ENCODE results near the gene FOXP2. TPM values are rescaled to one million over a fixed set of nuclear protein-coding genes. Genes with fewer than 3 reads are reported as not detected.

FOXP2 gene
- total RNA-seq, 1 donor from 2014 or later: 13.9 TPM

DNA sequence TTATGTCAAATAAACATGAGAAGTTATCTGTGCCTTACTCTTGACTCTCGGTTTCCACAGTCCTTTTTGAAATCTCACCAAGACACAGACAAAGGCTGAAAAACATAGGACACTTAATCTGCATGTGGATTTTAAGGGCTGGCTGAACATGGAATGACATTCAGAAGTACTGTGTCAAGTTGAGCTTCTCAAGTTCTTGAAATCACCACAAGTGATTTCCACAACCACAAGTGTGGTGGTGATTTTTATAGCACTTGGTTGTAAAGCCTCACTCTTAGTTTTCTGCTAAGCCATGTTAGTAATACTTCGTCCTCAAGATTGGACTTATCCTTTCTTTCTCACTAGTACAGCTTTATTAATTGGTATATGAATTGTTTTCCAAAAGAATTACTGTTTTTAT, 29.6 kb downstream of the FOXP2 start:
- Mint-ChIP-seq H3K4me3 (no peak overlapping the region), H3K27me3 (ENCODE audit: low read depth) (no peaks in the 10 kb centered on the region), H3K9me3 (peaks cover 15% of the 10 kb centered on the region), H3K27ac (no peak overlapping the region), H3K36me3 (peaks cover 7% of the 10 kb centered on the region), H3K4me1 (peaks cover 3% of the 10 kb centered on the region)
- TF ChIP-seq, protein P1, sequence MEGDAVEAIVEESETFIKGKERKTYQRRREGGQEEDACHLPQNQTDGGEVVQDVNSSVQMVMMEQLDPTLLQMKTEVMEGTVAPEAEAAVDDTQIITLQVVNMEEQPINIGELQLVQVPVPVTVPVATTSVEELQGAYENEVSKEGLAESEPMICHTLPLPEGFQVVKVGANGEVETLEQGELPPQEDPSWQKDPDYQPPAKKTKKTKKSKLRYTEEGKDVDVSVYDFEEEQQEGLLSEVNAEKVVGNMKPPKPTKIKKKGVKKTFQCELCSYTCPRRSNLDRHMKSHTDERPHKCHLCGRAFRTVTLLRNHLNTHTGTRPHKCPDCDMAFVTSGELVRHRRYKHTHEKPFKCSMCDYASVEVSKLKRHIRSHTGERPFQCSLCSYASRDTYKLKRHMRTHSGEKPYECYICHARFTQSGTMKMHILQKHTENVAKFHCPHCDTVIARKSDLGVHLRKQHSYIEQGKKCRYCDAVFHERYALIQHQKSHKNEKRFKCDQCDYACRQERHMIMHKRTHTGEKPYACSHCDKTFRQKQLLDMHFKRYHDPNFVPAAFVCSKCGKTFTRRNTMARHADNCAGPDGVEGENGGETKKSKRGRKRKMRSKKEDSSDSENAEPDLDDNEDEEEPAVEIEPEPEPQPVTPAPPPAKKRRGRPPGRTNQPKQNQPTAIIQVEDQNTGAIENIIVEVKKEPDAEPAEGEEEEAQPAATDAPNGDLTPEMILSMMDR (IDR thresholded peaks at IDR 0.05; ENCODE audit: unreplicated experiment): no peak
- DNase-seq (ENCODE audit: low spot score in 2 of 2, unreplicated experiment in 2 of 2): no peak

DNA sequence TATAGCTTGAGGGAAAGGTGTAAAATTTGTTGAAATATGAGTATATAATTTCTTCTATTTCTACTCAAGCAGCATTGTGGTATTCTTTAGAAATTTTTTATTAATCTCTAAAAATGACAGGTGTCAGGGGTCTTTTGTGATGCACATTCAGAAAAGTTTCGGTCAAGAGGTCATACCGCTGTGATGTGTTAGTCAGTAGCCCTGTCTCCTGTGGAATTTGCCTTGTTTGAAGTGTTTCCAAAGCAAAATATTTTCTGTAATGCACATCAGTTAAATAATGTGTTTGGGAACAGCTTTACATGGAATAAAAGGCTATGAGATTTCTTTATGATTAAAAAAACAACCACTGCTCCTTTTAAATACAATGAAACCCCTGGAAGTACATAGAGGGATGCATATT, 35.8 kb downstream of the FOXP2 start:
- H3K27ac Mint-ChIP-seq: peak overlapping the region; percentile 82
- H3K4me3 Mint-ChIP-seq: no peak overlapping the region
- DNase-seq (ENCODE audit: low spot score in 2 of 2, unreplicated experiment in 2 of 2): no peak
- H3K27me3 Mint-ChIP-seq (ENCODE audit: low read depth): no peaks in the 10 kb centered on the region
- peaks cover 5% of the 10 kb centered on the region for H3K36me3 Mint-ChIP-seq
- peaks cover 4% of the 10 kb centered on the region for H3K9me3 Mint-ChIP-seq
- H3K4me1 Mint-ChIP-seq: peaks cover 37% of the 10 kb centered on the region
- TF ChIP-seq, protein P1 (IDR thresholded peaks at IDR 0.05; ENCODE audit: unreplicated experiment): no peak

DNA sequence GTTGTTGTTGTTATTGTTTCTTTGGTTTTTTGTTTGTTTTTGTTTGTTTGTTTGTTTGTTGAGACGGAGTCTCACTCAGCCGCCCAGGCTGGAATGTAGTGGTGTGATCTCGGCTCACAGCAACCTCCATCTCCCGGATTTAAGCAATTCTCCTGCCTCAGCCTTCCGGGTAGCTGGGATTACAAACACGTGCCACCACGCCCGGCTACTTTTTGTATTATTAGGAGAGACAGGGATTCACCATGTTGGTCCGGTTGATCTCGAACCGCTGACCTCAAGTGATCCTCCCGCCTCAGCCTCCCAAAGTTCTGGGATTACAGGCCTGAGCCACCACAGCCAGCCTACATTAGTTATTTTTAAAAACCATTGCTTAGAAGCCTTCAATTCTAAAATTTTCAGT, 45.0 kb downstream of the FOXP2 start:
- H3K9me3 Mint-ChIP-seq: peaks cover 13% of the 10 kb centered on the region
- no peaks in the 10 kb centered on the region for H3K27me3 Mint-ChIP-seq (ENCODE audit: low read depth)

DNA sequence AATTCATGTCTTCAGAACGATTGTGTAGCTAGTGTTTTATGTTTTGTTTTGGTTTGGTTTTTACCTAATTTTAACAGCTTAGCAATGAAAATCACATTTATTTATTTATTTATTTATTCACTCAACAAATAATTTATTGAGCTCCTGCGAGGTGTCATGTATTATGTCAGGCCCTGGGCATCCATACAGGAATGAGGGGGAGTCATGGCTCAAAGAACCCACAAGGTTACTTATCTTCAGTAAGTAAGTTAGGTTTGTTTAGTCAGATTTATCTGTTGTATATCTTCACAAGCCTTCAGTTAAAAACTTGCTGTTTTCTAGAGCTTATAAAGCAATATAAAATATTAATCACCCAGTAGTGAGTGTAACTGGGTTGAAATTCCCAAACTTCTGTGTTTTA, 45.4 kb downstream of the FOXP2 start:
- DNase-seq (ENCODE audit: low spot score in 2 of 2, unreplicated experiment in 2 of 2): no peak
- no peaks in the 10 kb centered on the region for H3K27me3 Mint-ChIP-seq (ENCODE audit: low read depth)
- peaks cover 7% of the 10 kb centered on the region for H3K36me3 Mint-ChIP-seq
- TF ChIP-seq, protein P1 (IDR thresholded peaks at IDR 0.05; ENCODE audit: unreplicated experiment): no peak
- H3K4me1 Mint-ChIP-seq: peaks cover 19% of the 10 kb centered on the region
- no peak overlapping the region for H3K4me3 Mint-ChIP-seq
- H3K27ac Mint-ChIP-seq: no peak overlapping the region
- H3K9me3 Mint-ChIP-seq: peaks cover 11% of the 10 kb centered on the region

More for the DNA sequence above, 45.0 kb downstream of the FOXP2 start:
- Mint-ChIP-seq H3K27ac (no peak overlapping the region), H3K4me1 (peaks cover 19% of the 10 kb centered on the region), H3K36me3 (peaks cover 8% of the 10 kb centered on the region), H3K4me3 (no peak overlapping the region)
- no peak for DNase-seq (ENCODE audit: low spot score in 2 of 2, unreplicated experiment in 2 of 2)
- TF ChIP-seq, protein P1 (IDR thresholded peaks at IDR 0.05; ENCODE audit: unreplicated experiment): no peak

DNA sequence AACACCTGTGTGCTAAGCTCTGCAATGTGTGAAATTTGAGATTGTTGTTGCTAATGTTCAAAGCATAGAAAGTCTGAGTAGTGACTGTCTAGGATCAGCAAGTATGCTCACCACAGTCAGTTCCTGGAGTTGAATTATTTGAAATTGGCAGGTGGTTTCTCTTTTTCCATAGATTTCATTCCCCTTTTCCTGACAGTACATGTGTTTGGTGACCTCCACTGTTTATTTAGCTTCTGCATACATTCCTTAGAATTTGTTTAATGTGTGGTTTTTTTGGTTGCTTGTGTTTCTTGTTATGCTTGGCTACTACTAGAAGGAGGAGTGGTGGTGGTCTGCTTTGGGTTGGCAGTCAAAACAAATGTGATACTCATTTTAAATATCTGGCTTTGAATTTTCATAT, 52.3 kb downstream of the FOXP2 start:
- no peaks in the 10 kb centered on the region for H3K9me3 Mint-ChIP-seq
- H3K4me3 Mint-ChIP-seq: no peak overlapping the region
- no peak for DNase-seq (ENCODE audit: low spot score in 2 of 2, unreplicated experiment in 2 of 2)
- TF ChIP-seq, protein P1 (IDR thresholded peaks at IDR 0.05; ENCODE audit: unreplicated experiment): no peak
- peaks cover 10% of the 10 kb centered on the region for H3K4me1 Mint-ChIP-seq
- no peak overlapping the region for H3K27ac Mint-ChIP-seq
- H3K27me3 Mint-ChIP-seq (ENCODE audit: low read depth): no peaks in the 10 kb centered on the region
- H3K36me3 Mint-ChIP-seq: no peaks in the 10 kb centered on the region

DNA sequence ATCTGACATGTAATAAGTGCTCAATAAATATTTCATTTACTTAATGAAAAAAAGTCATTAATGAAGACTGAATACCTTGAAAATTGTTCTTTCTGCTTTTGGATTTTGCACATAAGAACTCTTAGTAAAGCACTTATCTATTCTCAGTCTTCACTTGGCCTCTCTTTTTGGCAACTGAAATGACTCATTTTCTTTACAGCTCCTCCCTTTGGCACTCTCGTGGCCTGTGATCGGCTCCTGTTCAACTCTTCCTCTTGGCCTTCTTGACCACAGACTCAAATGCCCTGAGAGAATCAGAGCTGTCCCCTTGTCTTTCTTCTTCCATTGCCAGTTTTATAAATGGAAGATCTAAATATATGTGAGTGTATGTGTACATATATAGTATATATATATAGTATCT, 54.2 kb downstream of the FOXP2 start:
- H3K27me3 Mint-ChIP-seq (ENCODE audit: low read depth): no peaks in the 10 kb centered on the region
- no peak overlapping the region for H3K27ac Mint-ChIP-seq
- no peaks in the 10 kb centered on the region for H3K9me3 Mint-ChIP-seq
- TF ChIP-seq, protein P1 (IDR thresholded peaks at IDR 0.05; ENCODE audit: unreplicated experiment): no peak
- no peak for DNase-seq (ENCODE audit: low spot score in 2 of 2, unreplicated experiment in 2 of 2)
- peaks cover 10% of the 10 kb centered on the region for H3K4me1 Mint-ChIP-seq
- H3K4me3 Mint-ChIP-seq: no peak overlapping the region
- H3K36me3 Mint-ChIP-seq: no peaks in the 10 kb centered on the region
